HepG2 (cell line): ENCODE measurements around the gene PTPRO. TPM values are rescaled to one million over a fixed set of nuclear protein-coding genes. Genes with fewer than 3 reads are reported as not detected.

ENCODE experiments used
- FOXA3 ChIP-seq: IDR thresholded peaks from 2 replicates; pipeline ENCODE4 v1.6.1; 2016; ENCODE audit warnings: missing genetic modification reagents, missing compliant biosample characterization
- GATAD1 ChIP-seq: IDR thresholded peaks from 2 replicates; pipeline ENCODE4 v1.6.1; 2016; ENCODE audit warnings: missing genetic modification reagents, missing compliant biosample characterization
- HDAC1 ChIP-seq: sonication (generic); formaldehyde crosslinking; IDR thresholded peaks from 2 replicates; pipeline ENCODE4 v1.5.1; 2020; ENCODE audit warnings: mild to moderate bottlenecking, missing genetic modification reagents
- MEIS2 ChIP-seq: sonication (generic); formaldehyde crosslinking; IDR thresholded peaks from 2 replicates; pipeline ENCODE4 v1.9.0; 2021; ENCODE audit warnings: mild to moderate bottlenecking, missing genetic modification reagents
- POLR2A ChIP-seq, 2 experiments: IDR thresholded peaks; 2 replicates each; pipeline ENCODE4 v1.6.1; 2011; ENCODE audit warnings: low read depth in 2 of 2, low read length in 2 of 2, mild to moderate bottlenecking in 1 of 2, moderate library complexity in 1 of 2; ENCODE audit not compliant: insufficient read depth in 1 of 2
- RAD51 ChIP-seq: fragments of 450-650 bp; IDR thresholded peaks from 2 replicates; pipeline ENCODE4 v1.6.1; 2016; ENCODE audit warnings: borderline replicate concordance
- REPIN1 ChIP-seq: sonication (generic); formaldehyde crosslinking; IDR thresholded peaks from 2 replicates; pipeline ENCODE4 v1.8.0; 2022; ENCODE audit warnings: missing genetic modification reagents, low read depth, mild to moderate bottlenecking, borderline replicate concordance
- TBX3 ChIP-seq: fragments of 450-650 bp; IDR thresholded peaks from 2 replicates; pipeline ENCODE4 v1.6.1; 2017; ENCODE audit warnings: antibody characterized with exemption, mild to moderate bottlenecking, inconsistent platforms, borderline replicate concordance
- THAP11 ChIP-seq: IDR thresholded peaks from 2 replicates; pipeline ENCODE4 v1.6.1; 2016; ENCODE audit warnings: missing biosample characterization, missing genetic modification reagents
- ZBTB38 ChIP-seq: sonication (generic); formaldehyde crosslinking; IDR thresholded peaks from 2 replicates; pipeline ENCODE4 v1.5.1; 2020; ENCODE audit warnings: mild to moderate bottlenecking, missing genetic modification reagents
- ZC3H4 ChIP-seq: sonication (generic); formaldehyde crosslinking; IDR thresholded peaks from 2 replicates; pipeline ENCODE4 v1.4.0; 2020; ENCODE audit warnings: missing genetic modification reagents, borderline replicate concordance
- ZNF12 ChIP-seq: sonication (generic); formaldehyde crosslinking; IDR thresholded peaks from 2 replicates; pipeline ENCODE4 v1.5.0; 2020; ENCODE audit warnings: missing genetic modification reagents
- ZNF124 ChIP-seq: sonication (generic); formaldehyde crosslinking; IDR thresholded peaks from 2 replicates; pipeline ENCODE4 v1.4.0; 2020; ENCODE audit warnings: missing genetic modification reagents
- polyA plus RNA-seq, 8 experiments: library from polyadenylated mRNA; depleted of rRNA in 3 of 8; stranded (reverse) in 7 of 8; unstranded in 1 of 8; fragments of >200 nt; fragmentation: Illumina TruSeq in 4 of 8; extraction: Trizol in 4 of 8; gene quantifications; 2 replicates each; pipeline versions ENCODE4 v1.2.1 to v1.2.3, GENCODE V29; 2011 to 2016; ENCODE audit warnings: low read depth in 4 of 8, missing spikeins in 1 of 8, mixed read lengths in 1 of 8; ENCODE audit not compliant: insufficient read depth in 1 of 8
- total RNA-seq, 5 experiments: library from RNA; depleted of rRNA; stranded (reverse); fragments of >200 nt; fragmentation: Illumina TruSeq; extraction: Trizol; gene quantifications; 2 replicates each; pipeline ENCODE4 v1.2.3, GENCODE V29; 2016; ENCODE audit warnings: low read depth in 1 of 5
- TF ChIP-seq, protein P1 (sequence below), 2 experiments: IDR thresholded peaks; 2 replicates each; pipeline ENCODE4 v1.6.1; 2011 to 2012; ENCODE audit warnings: low read length in 2 of 2, borderline replicate concordance in 1 of 2, low read depth in 1 of 2, mild to moderate bottlenecking in 1 of 2, moderate library complexity in 1 of 2
- TF ChIP-seq, protein P2 (sequence below): sonication (generic); formaldehyde crosslinking; IDR thresholded peaks from 2 replicates; pipeline ENCODE4 v1.8.0; 2022; ENCODE audit warnings: low read depth, missing genetic modification reagents
- TF ChIP-seq, protein P3 (sequence below): sonication (generic); IDR thresholded peaks from 2 replicates; pipeline ENCODE4 v1.6.1; 2016; ENCODE audit warnings: low read depth, borderline replicate concordance
- TF ChIP-seq, protein P4 (sequence below): sonication (generic); formaldehyde crosslinking; IDR thresholded peaks from 2 replicates; pipeline ENCODE4 v1.4.0; 2020; ENCODE audit warnings: mild to moderate bottlenecking, missing genetic modification reagents
- TF ChIP-seq, protein P5 (sequence below): sonication (generic); formaldehyde crosslinking; IDR thresholded peaks from 2 replicates; pipeline ENCODE4 v1.5.1; 2020; ENCODE audit warnings: mild to moderate bottlenecking, missing genetic modification reagents

PTPRO gene
- total and polyA plus RNA-seq, 2 of the 13 experiments (the other 11 are each of a cell fraction or from before 2014, with no cell fraction given): 0.04 TPM; not detected in 1

DNA sequence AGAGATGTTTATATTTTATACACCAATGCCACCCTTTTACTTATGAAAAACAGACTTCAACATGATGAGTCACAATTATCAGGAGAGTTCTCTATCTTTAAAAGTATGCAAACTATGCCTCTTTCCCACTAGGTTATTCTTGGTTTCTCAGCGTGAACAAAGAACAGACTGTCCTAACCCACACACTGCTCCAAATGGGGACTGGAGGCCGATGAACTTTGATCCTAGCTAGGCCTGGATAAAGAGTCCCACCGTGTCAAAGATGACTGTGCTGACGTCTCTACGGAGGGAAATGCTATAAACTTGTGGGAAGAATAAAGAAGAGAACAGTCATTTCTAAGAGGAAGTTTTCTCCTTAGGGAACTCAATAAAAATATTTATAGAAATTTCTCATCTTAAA is 306.8 kb downstream of the PTPRO start (continued):
- TF ChIP-seq RAD51: no peak
- TF ChIP-seq, protein P1, sequence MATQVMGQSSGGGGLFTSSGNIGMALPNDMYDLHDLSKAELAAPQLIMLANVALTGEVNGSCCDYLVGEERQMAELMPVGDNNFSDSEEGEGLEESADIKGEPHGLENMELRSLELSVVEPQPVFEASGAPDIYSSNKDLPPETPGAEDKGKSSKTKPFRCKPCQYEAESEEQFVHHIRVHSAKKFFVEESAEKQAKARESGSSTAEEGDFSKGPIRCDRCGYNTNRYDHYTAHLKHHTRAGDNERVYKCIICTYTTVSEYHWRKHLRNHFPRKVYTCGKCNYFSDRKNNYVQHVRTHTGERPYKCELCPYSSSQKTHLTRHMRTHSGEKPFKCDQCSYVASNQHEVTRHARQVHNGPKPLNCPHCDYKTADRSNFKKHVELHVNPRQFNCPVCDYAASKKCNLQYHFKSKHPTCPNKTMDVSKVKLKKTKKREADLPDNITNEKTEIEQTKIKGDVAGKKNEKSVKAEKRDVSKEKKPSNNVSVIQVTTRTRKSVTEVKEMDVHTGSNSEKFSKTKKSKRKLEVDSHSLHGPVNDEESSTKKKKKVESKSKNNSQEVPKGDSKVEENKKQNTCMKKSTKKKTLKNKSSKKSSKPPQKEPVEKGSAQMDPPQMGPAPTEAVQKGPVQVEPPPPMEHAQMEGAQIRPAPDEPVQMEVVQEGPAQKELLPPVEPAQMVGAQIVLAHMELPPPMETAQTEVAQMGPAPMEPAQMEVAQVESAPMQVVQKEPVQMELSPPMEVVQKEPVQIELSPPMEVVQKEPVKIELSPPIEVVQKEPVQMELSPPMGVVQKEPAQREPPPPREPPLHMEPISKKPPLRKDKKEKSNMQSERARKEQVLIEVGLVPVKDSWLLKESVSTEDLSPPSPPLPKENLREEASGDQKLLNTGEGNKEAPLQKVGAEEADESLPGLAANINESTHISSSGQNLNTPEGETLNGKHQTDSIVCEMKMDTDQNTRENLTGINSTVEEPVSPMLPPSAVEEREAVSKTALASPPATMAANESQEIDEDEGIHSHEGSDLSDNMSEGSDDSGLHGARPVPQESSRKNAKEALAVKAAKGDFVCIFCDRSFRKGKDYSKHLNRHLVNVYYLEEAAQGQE (IDR thresholded peaks at IDR 0.05; ENCODE audit: borderline replicate concordance in 1 of 2, low read depth in 1 of 2, low read length in 2 of 2): peak in 1 of 2 experiments; percentile 18; a peak in 1 of 4 replicates
- peak; percentile 65; the same call in 1 of the 2 replicates for TF ChIP-seq MEIS2 (CRISPR knock-in tag)
- TF ChIP-seq REPIN1 (CRISPR knock-in tag): peak; percentile 35; the same call in 1 of the 2 replicates
- TF ChIP-seq TBX3: peak; percentile 60; the same call in 1 of the 2 replicates
- peak; percentile 43 for TF ChIP-seq HDAC1 (CRISPR knock-in tag)
- TF ChIP-seq GATAD1 (CRISPR knock-in tag): 0 out of 2 replicates have a peak, but pooled peaks have one; percentile 31
- TF ChIP-seq, protein P2, sequence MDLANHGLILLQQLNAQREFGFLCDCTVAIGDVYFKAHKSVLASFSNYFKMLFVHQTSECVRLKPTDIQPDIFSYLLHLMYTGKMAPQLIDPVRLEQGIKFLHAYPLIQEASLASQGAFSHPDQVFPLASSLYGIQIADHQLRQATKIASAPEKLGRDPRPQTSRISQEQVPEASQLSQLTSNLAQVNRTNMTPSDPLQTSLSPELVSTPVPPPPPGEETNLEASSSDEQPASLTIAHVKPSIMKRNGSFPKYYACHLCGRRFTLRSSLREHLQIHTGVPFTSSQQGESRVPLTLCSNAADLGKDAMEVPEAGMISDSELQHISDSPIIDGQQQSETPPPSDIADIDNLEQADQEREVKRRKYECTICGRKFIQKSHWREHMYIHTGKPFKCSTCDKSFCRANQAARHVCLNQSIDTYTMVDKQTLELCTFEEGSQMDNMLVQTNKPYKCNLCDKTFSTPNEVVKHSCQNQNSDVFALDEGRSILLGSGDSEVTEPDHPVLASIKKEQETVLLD (CRISPR knock-in tag): no peak
- TF ChIP-seq ZNF12 (CRISPR knock-in tag): peak; percentile 27; the same call in 1 of the 2 replicates
- TF ChIP-seq, protein P3, sequence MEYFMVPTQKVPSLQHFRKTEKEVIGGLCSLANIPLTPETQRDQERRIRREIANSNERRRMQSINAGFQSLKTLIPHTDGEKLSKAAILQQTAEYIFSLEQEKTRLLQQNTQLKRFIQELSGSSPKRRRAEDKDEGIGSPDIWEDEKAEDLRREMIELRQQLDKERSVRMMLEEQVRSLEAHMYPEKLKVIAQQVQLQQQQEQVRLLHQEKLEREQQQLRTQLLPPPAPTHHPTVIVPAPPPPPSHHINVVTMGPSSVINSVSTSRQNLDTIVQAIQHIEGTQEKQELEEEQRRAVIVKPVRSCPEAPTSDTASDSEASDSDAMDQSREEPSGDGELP: peak; percentile 16; the same call in 1 of the 2 replicates
- peak; percentile 67 for TF ChIP-seq FOXA3 (CRISPR knock-in tag)
- TF ChIP-seq, protein P4, sequence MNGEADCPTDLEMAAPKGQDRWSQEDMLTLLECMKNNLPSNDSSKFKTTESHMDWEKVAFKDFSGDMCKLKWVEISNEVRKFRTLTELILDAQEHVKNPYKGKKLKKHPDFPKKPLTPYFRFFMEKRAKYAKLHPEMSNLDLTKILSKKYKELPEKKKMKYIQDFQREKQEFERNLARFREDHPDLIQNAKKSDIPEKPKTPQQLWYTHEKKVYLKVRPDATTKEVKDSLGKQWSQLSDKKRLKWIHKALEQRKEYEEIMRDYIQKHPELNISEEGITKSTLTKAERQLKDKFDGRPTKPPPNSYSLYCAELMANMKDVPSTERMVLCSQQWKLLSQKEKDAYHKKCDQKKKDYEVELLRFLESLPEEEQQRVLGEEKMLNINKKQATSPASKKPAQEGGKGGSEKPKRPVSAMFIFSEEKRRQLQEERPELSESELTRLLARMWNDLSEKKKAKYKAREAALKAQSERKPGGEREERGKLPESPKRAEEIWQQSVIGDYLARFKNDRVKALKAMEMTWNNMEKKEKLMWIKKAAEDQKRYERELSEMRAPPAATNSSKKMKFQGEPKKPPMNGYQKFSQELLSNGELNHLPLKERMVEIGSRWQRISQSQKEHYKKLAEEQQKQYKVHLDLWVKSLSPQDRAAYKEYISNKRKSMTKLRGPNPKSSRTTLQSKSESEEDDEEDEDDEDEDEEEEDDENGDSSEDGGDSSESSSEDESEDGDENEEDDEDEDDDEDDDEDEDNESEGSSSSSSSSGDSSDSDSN (CRISPR knock-in tag): no peak
- TF ChIP-seq ZC3H4 (CRISPR knock-in tag): no peak
- TF ChIP-seq, protein P5, sequence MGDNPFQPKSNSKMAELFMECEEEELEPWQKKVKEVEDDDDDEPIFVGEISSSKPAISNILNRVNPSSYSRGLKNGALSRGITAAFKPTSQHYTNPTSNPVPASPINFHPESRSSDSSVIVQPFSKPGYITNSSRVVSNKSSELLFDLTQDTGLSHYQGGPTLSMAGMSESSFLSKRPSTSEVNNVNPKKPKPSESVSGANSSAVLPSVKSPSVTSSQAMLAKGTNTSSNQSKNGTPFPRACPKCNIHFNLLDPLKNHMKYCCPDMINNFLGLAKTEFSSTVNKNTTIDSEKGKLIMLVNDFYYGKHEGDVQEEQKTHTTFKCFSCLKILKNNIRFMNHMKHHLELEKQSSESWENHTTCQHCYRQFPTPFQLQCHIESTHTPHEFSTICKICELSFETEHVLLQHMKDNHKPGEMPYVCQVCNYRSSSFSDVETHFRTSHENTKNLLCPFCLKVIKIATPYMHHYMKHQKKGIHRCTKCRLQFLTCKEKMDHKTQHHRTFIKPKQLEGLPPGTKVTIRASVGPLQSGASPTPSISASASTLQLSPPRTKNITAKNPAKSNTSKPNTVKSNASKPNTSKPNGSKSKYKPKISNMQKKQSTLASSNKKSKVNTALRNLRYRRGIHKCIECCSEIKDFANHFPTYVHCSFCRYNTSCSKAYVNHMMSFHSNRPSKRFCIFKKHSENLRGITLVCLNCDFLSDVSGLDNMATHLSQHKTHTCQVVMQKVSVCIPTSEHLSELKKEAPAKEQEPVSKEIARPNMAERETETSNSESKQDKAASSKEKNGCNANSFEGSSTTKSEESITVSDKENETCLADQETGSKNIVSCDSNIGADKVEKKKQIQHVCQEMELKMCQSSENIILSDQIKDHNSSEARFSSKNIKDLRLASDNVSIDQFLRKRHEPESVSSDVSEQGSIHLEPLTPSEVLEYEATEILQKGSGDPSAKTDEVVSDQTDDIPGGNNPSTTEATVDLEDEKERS: 0 out of 2 replicates have a peak, but pooled peaks have one; percentile 53
- TF ChIP-seq POLR2A (IDR thresholded peaks at IDR 0.05; ENCODE audit: insufficient read depth in 1 of 2, low read depth in 2 of 2, low read length in 2 of 2): peak in 1 of 2 experiments; percentile 47; a peak in 2 of 4 replicates
- TF ChIP-seq ZBTB38: no peak
- TF ChIP-seq ZNF124 (CRISPR knock-in tag): 0 out of 2 replicates have a peak, but pooled peaks have one; percentile 58
- peak; percentile 58 for TF ChIP-seq THAP11 (CRISPR knock-in tag)
